HFFc6 (cell line): ENCODE measurements around the gene SORCS2. TPM values are rescaled to one million over a fixed set of nuclear protein-coding genes. Genes with fewer than 3 reads are reported as not detected.

Source experiments
- DNase-seq: peaks from one replicate; pipeline ENCODE4 v3.0.0-alpha.2; 2018
- H3K27ac Mint-ChIP-seq: 2 replicates; pipeline ENCODE4 v1.8.0; 2020; ENCODE audit warnings: mild to moderate bottlenecking, mixed read lengths
- H3K27me3 Mint-ChIP-seq: 2 replicates; pipeline ENCODE4 v1.8.0; 2021; ENCODE audit warnings: mild to moderate bottlenecking, moderate library complexity, mixed read lengths; ENCODE audit not compliant: insufficient read depth
- H3K36me3 Mint-ChIP-seq: 2 replicates; pipeline ENCODE4 v1.8.0; 2021; ENCODE audit warnings: low read depth, mixed read lengths
- H3K4me1 Mint-ChIP-seq: 2 replicates; pipeline ENCODE4 v1.8.0; 2020; ENCODE audit warnings: low read depth, mixed read lengths
- H3K4me3 Mint-ChIP-seq: 2 replicates; pipeline ENCODE4 v1.8.0; 2020; ENCODE audit warnings: mild to moderate bottlenecking, moderate library complexity, mixed read lengths
- H3K9me3 Mint-ChIP-seq: 2 replicates; pipeline ENCODE4 v1.8.0; 2020; ENCODE audit warnings: mild to moderate bottlenecking, mixed read lengths
- CTCF ChIP-seq: fragments of 200-600 bp; sonication (generic); IDR thresholded peaks from 2 replicates; pipeline ENCODE4 v1.5.0; 2021; ENCODE audit warnings: antibody characterized with exemption, mild to moderate bottlenecking
- total RNA-seq, 6 experiments: library from RNA; stranded (reverse); fragmentation: NEBNext Ultra II Directional; extraction: Animal tissue kit (Norgen Biotek cat#: 25700); gene quantifications; 2 replicates in 1 of 6; 3 replicates in 5 of 6; pipeline ENCODE4 v1.2.3, GENCODE V29; 2021

Gene SORCS2
- total RNA-seq, 6 experiments from 2014 or later = 0.05 to 0.15 (median 0.12) TPM; not detected in 3

- no peak overlapping the region for H3K27ac Mint-ChIP-seq
- no peaks in the 10 kb centered on the region for H3K4me1 Mint-ChIP-seq
- H3K36me3 Mint-ChIP-seq = peaks cover 5% of the 10 kb centered on the region; the same call in 1 of the 2 replicates
- DNase-seq = no peak
- H3K9me3 Mint-ChIP-seq = peaks cover 5% of the 10 kb centered on the region
- H3K4me3 Mint-ChIP-seq = no peak overlapping the region
- no peak for TF ChIP-seq CTCF
- peaks cover 29% of the 10 kb centered on the region for H3K27me3 Mint-ChIP-seq
Observed at GRCh38 chr4:7537853-7538400, 345.6 kb downstream of the SORCS2 start.

GRCh38 chr4:7538518-7538917 lies 346.2 kb downstream of the SORCS2 start:
- Mint-ChIP-seq H3K27ac (no peak overlapping the region), H3K9me3 (peaks cover 5% of the 10 kb centered on the region), H3K4me3 (no peak overlapping the region), H3K36me3 (peaks cover 5% of the 10 kb centered on the region; the same call in 1 of the 2 replicates), H3K27me3 (peaks cover 29% of the 10 kb centered on the region), H3K4me1 (no peaks in the 10 kb centered on the region)
- no peak for DNase-seq
- no peak for TF ChIP-seq CTCF

DNA sequence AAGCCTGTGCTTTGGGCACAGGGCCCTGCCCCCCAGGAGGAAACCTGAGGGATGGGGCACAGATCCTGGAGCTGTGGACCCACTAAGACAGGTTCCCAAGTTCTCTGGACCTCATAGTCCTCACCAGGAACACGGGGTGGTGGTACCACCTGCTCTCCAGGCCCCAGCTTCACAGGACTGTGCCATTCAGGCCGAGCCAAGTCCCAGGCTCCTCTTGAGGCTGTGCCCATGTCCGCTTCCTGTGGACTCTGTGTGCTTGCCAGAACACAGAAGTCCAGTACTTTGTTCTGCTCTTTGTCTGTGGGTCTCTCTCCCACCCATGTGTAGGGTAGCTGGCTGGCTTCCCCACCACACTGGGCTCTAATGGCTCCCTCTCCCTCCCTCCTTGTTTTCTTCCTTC lies 346.8 kb downstream of the SORCS2 start:
- no peak for TF ChIP-seq CTCF
- Mint-ChIP-seq H3K36me3 (peaks cover 5% of the 10 kb centered on the region; the same call in 1 of the 2 replicates), H3K4me1 (no peaks in the 10 kb centered on the region), H3K4me3 (no peak overlapping the region), H3K27ac (no peak overlapping the region), H3K9me3 (peaks cover 8% of the 10 kb centered on the region), H3K27me3 (peaks cover 27% of the 10 kb centered on the region)
- no peak for DNase-seq

GRCh38 chr4:7539659-7540058 lies 347.3 kb downstream of the SORCS2 start:
- Mint-ChIP-seq H3K4me3 (no peak overlapping the region), H3K27me3 (peaks cover 26% of the 10 kb centered on the region), H3K36me3 (0 out of 2 replicates have a peak, but pooled peaks cover 5% of the 10 kb centered on the region), H3K4me1 (no peaks in the 10 kb centered on the region), H3K27ac (no peak overlapping the region), H3K9me3 (peaks cover 5% of the 10 kb centered on the region; the same call in 1 of the 2 replicates)
- DNase-seq = no peak
- TF ChIP-seq CTCF = no peak

GRCh38 chr4:7540206-7540605 lies 347.9 kb downstream of the SORCS2 start:
- Mint-ChIP-seq H3K9me3 (peaks cover 5% of the 10 kb centered on the region; the same call in 1 of the 2 replicates), H3K27ac (no peak overlapping the region), H3K27me3 (peaks cover 28% of the 10 kb centered on the region)

More at GRCh38 chr4:7540206-7540605, 347.9 kb downstream of the SORCS2 start:
- no peaks in the 10 kb centered on the region for H3K4me1 Mint-ChIP-seq
- no peak for TF ChIP-seq CTCF
- no peak overlapping the region for H3K4me3 Mint-ChIP-seq
- DNase-seq = no peak
- 0 out of 2 replicates have a peak, but pooled peaks cover 5% of the 10 kb centered on the region for H3K36me3 Mint-ChIP-seq
